Kasumi-1 (cell line): Measurements from ENCODE around the gene ARHGAP24.
"Not testable (repeated sequence)": the region's sequence is repeated elsewhere in the genome, so short reads cannot be mapped to it uniquely, and the experiment has no call there.

Experiments used
- DNase-seq, 2 experiments: peaks; one replicate each; lab custom pipeline; 2025; lab: John Stamatoyannopoulos, UW

ARHGAP24 gene

GRCh38 chr4:85861064-85861765, 386.3 kb downstream of the ARHGAP24 start:
- DNase-seq = no peak

- no peak for DNase-seq
Observed at GRCh38 chr4:85862896-85863295, 387.9 kb downstream of the ARHGAP24 start.

GRCh38 chr4:85864259-85865205, 389.6 kb downstream of the ARHGAP24 start:
- no peak for DNase-seq

- no peak for DNase-seq
Observed at GRCh38 chr4:85865256-85865655, 390.3 kb downstream of the ARHGAP24 start.

- no peak for DNase-seq
Observed at GRCh38 chr4:85866508-85866907, 391.6 kb downstream of the ARHGAP24 start.

- DNase-seq = no peak
Observed at GRCh38 chr4:85867271-85867670, 392.3 kb downstream of the ARHGAP24 start.

GRCh38 chr4:85869181-85869580, 394.2 kb downstream of the ARHGAP24 start:
- no peak for DNase-seq

- DNase-seq = no peak
Observed at GRCh38 chr4:85870298-85871083, 395.5 kb downstream of the ARHGAP24 start.

GRCh38 chr4:85873566-85873965, 398.6 kb downstream of the ARHGAP24 start:
- DNase-seq = no peak

GRCh38 chr4:85879518-85879917, 404.6 kb downstream of the ARHGAP24 start:
- no peak for DNase-seq

GRCh38 chr4:85883180-85883579, 408.2 kb downstream of the ARHGAP24 start:
- DNase-seq = no peak

GRCh38 chr4:85884251-85884650, 409.3 kb downstream of the ARHGAP24 start:
- no peak for DNase-seq

GRCh38 chr4:85886665-85887064, 411.7 kb downstream of the ARHGAP24 start:
- no peak for DNase-seq

GRCh38 chr4:85889314-85889713, 414.4 kb downstream of the ARHGAP24 start:
- DNase-seq = no peak

- DNase-seq = no peak
Observed at GRCh38 chr4:85895755-85896154, 420.8 kb downstream of the ARHGAP24 start.

- DNase-seq = no peak
Observed at GRCh38 chr4:85898231-85898630, 423.3 kb downstream of the ARHGAP24 start.

GRCh38 chr4:85901500-85901899, 426.6 kb downstream of the ARHGAP24 start:
- no peak for DNase-seq

GRCh38 chr4:85902647-85903046, 427.7 kb downstream of the ARHGAP24 start:
- DNase-seq = not testable (repeated sequence)

- no peak for DNase-seq
Observed at GRCh38 chr4:85905761-85906160, 430.8 kb downstream of the ARHGAP24 start.

GRCh38 chr4:85907001-85907400, 432.1 kb downstream of the ARHGAP24 start:
- no peak for DNase-seq

GRCh38 chr4:85909851-85910250, 434.9 kb downstream of the ARHGAP24 start:
- DNase-seq = no peak

GRCh38 chr4:85910985-85911384, 436.0 kb downstream of the ARHGAP24 start:
- DNase-seq = no peak
